Sigmoid colon (tissue), 7 donors: ENCODE measurements around the gene PLXNA4. TPM values are rescaled to one million over a fixed set of nuclear protein-coding genes. Genes with fewer than 3 reads are reported as not detected.
A peak's percentile ranks its signal among the peaks of the same experiment; 100 is the strongest.

Experiments
- DNase-seq: peaks from one replicate; pipeline ENCODE4 v3.0.0-alpha.2; 2019
- H3K27ac ChIP-seq, 4 donors: fragments of 200-600 bp; sonication (generic); one replicate each; pipeline ENCODE4 v1.5.1; 2016 to 2019; ENCODE audit warnings: mild to moderate bottlenecking in 1 of 4
- H3K27me3 ChIP-seq, 3 donors: fragments of 200-600 bp; sonication (generic); one replicate each; pipeline ENCODE4 v1.5.1; 2019; ENCODE audit warnings: mild to moderate bottlenecking in 1 of 3
- H3K36me3 ChIP-seq, 4 donors: fragments of 200-600 bp; sonication (generic); one replicate each; pipeline ENCODE4 v1.5.1; 2016 to 2019
- H3K4me1 ChIP-seq, 4 donors: fragments of 200-600 bp; sonication (generic); one replicate each; pipeline ENCODE4 v1.5.1; 2017 to 2019
- H3K4me3 ChIP-seq, 4 donors: fragments of 200-600 bp; sonication (generic); one replicate each; pipeline ENCODE4 v1.5.1; 2017 to 2019; ENCODE audit warnings: mild to moderate bottlenecking in 2 of 4, moderate library complexity in 1 of 4
- H3K9me3 ChIP-seq, 4 donors: fragments of 200-600 bp in 3 of 4; sonication (generic) in 3 of 4; one replicate each; pipeline versions ENCODE4 v1.5.1 to v1.6.1; 2013 to 2019
- CTCF ChIP-seq, 4 experiments: fragments of 450-650 bp in 3 of 4; fragments of 200-600 bp in 1 of 4; IDR thresholded peaks; one replicate each; pipeline ENCODE4 v1.5.1; 2016 to 2019; ENCODE audit warnings: antibody characterized with exemption in 4 of 4, mild to moderate bottlenecking in 3 of 4, moderate library complexity in 2 of 4
- EP300 ChIP-seq, 4 donors: sonication (generic); formaldehyde crosslinking; IDR thresholded peaks; one replicate each; pipeline ENCODE4 v1.6.1; 2017; ENCODE audit warnings: antibody characterized with exemption in 4 of 4
- POLR2A ChIP-seq, 2 donors: fragments of 450-650 bp; IDR thresholded peaks; one replicate each; pipeline ENCODE4 v1.6.1; 2016; ENCODE audit warnings: antibody characterized with exemption in 2 of 2, mild to moderate bottlenecking in 2 of 2, moderate library complexity in 2 of 2
- POLR2AphosphoS5 ChIP-seq, 4 donors: sonication (generic); formaldehyde crosslinking; IDR thresholded peaks; one replicate each; pipeline ENCODE4 v1.6.1; 2017; ENCODE audit warnings: antibody characterized with exemption in 4 of 4
- WGBS, 2 donors: extraction: QIAGEN DNeasy Blood & Tissue Kit; methylation state at CpG; one replicate each; pipeline ENCODE4 v1.1.7; 2013; 5-methylcytosine and 5-hydroxymethylcytosine counted together
- intact Hi-C: fragments of 100-400 bp; cut with DNase I; formaldehyde crosslinking; loops from one replicate; pipeline ENCODE4 v1.15.1; 2023
- polyA plus RNA-seq, 3 donors: library from polyadenylated mRNA; stranded (reverse); fragments of 200-250 nt; gene quantifications; one replicate each; pipeline ENCODE4 v1.2.3, GENCODE V29; 2013
- total RNA-seq, 4 donors: library from RNA; depleted of rRNA; stranded (reverse); fragments of >200 nt; gene quantifications; one replicate each; pipeline ENCODE4 v1.1.0, GENCODE V29; 2016
- donor health status: healthy with polysubstance abuse.
- donor health status: Bipolar disorder and iron deficiency.
- donor health status: healthy.

Gene PLXNA4
- total and polyA plus RNA-seq, 7 donors: under 0.01 to 10.5 (median 3.7) TPM; not detected in 1

GRCh38 chr7:132618271-132618955, 42.1 kb upstream of the PLXNA4 start:
- H3K4me3 ChIP-seq: no peak overlapping the region
- H3K36me3 ChIP-seq: no peaks in the 10 kb centered on the region
- TF ChIP-seq POLR2AphosphoS5 (IDR thresholded peaks at IDR 0.05) (no peak), POLR2A (IDR thresholded peaks at IDR 0.05) (no peak), CTCF (IDR thresholded peaks at IDR 0.05) (no peak), EP300 (IDR thresholded peaks at IDR 0.05) (no peak)
- peaks cover 0 to 12% (median 0%) of the 10 kb centered on the region in 4 donors for H3K4me1 ChIP-seq
- intact Hi-C loops: no loop called here
- DNase-seq: no peak
- no peaks in the 10 kb centered on the region for H3K9me3 ChIP-seq
- H3K27ac ChIP-seq: no peak overlapping the region
- no peaks in the 10 kb centered on the region for H3K27me3 ChIP-seq
- 77 to 84% methylated on average over 2 of the region's 2 CpGs for WGBS, 2 donors

- intact Hi-C loops: no loop called here
- H3K9me3 ChIP-seq: no peaks in the 10 kb centered on the region
- H3K27ac ChIP-seq: no peak overlapping the region
- no peaks in the 10 kb centered on the region for H3K36me3 ChIP-seq
- H3K4me1 ChIP-seq: peaks cover 0 to 12% (median 0%) of the 10 kb centered on the region in 4 donors
- H3K4me3 ChIP-seq: peak overlapping the region in 3 of 4 donors; percentile 13 to 35 (median 19)
- 18 to 24% methylated on average over 25 of the region's 25 CpGs for WGBS, 2 donors
- peak; percentile 67 for DNase-seq
- TF ChIP-seq EP300 (IDR thresholded peaks at IDR 0.05) (no peak), POLR2A (IDR thresholded peaks at IDR 0.05) (no peak), CTCF (IDR thresholded peaks at IDR 0.05) (no peak), POLR2AphosphoS5 (IDR thresholded peaks at IDR 0.05) (no peak)
- no peaks in the 10 kb centered on the region for H3K27me3 ChIP-seq
These were observed 38.4 kb upstream of the PLXNA4 start for GRCh38 chr7:132614428-132615318.

GRCh38 chr7:132613737-132614136, 37.5 kb upstream of the PLXNA4 start:
- Histone ChIP-seq H3K27ac (no peak overlapping the region), H3K4me3 (no peak overlapping the region), H3K36me3 (no peaks in the 10 kb centered on the region), H3K4me1 (peaks cover 0 to 12% (median 0%) of the 10 kb centered on the region in 4 donors), H3K27me3 (no peaks in the 10 kb centered on the region), H3K9me3 (no peaks in the 10 kb centered on the region)
- TF ChIP-seq POLR2A (IDR thresholded peaks at IDR 0.05): no peak
- TF ChIP-seq POLR2AphosphoS5 (IDR thresholded peaks at IDR 0.05): no peak
- TF ChIP-seq EP300 (IDR thresholded peaks at IDR 0.05): no peak
- TF ChIP-seq CTCF (IDR thresholded peaks at IDR 0.05): no peak
- WGBS, 2 donors: 85 to 91% methylated on average over 2 of the region's 2 CpGs
- no peak for DNase-seq
- intact Hi-C loops: no loop called here

GRCh38 chr7:132610995-132611394, 34.7 kb upstream of the PLXNA4 start:
- WGBS, 2 donors: 93 to 96% methylated on average over 3 of the region's 3 CpGs
- no peak for TF ChIP-seq EP300 (IDR thresholded peaks at IDR 0.05)
- no peak for TF ChIP-seq POLR2AphosphoS5 (IDR thresholded peaks at IDR 0.05)
- no peak for TF ChIP-seq POLR2A (IDR thresholded peaks at IDR 0.05)
- no peak for TF ChIP-seq CTCF (IDR thresholded peaks at IDR 0.05)
- Histone ChIP-seq H3K27ac (no peak overlapping the region), H3K27me3 (no peaks in the 10 kb centered on the region), H3K36me3 (no peaks in the 10 kb centered on the region), H3K9me3 (no peaks in the 10 kb centered on the region), H3K4me1 (peaks cover 0 to 12% (median 0%) of the 10 kb centered on the region in 4 donors), H3K4me3 (no peak overlapping the region)
- intact Hi-C loops: no loop called here
- DNase-seq: no peak
